Esophagus squamous epithelium (tissue), 4 donors: ENCODE results near the gene CMTM3.

Experiments used
- CTCF ChIP-seq, 6 experiments: fragments of 450-650 bp in 4 of 6; fragments of 200-600 bp in 2 of 6; sonication (generic) in 2 of 6; IDR thresholded peaks; one replicate each; pipeline ENCODE4 v1.5.1; 2016 to 2019; ENCODE audit warnings: antibody characterized with exemption in 6 of 6, mild to moderate bottlenecking in 4 of 6, moderate library complexity in 4 of 6
- POLR2A ChIP-seq, 4 donors: fragments of 450-650 bp; IDR thresholded peaks; one replicate each; pipeline ENCODE4 v1.6.1; 2017; ENCODE audit warnings: antibody characterized with exemption in 4 of 4, mild to moderate bottlenecking in 4 of 4, moderate library complexity in 3 of 4

- TF ChIP-seq CTCF (IDR thresholded peaks at IDR 0.05) (no peak), POLR2A (IDR thresholded peaks at IDR 0.05) (no peak)
Measured at GRCh38 chr16:66592241-66592640, 12.3 kb upstream of the CMTM3 start.
